SK-N-DZ (cell line): ENCODE data around the gene CCDC134.
"Not testable (repeated sequence)": the region's sequence is repeated elsewhere in the genome, so short reads cannot be mapped to it uniquely, and the experiment has no call there.

ENCODE experiments used
- DNase-seq: peaks from one replicate; pipeline ENCODE4 v3.0.0-alpha.2; 2015; ENCODE audit warnings: low spot score

CCDC134 gene

GRCh38 chr22:41822317-41823057 is 22.0 kb downstream of the CCDC134 start:
- DNase-seq, result peak; percentile 57

DNA sequence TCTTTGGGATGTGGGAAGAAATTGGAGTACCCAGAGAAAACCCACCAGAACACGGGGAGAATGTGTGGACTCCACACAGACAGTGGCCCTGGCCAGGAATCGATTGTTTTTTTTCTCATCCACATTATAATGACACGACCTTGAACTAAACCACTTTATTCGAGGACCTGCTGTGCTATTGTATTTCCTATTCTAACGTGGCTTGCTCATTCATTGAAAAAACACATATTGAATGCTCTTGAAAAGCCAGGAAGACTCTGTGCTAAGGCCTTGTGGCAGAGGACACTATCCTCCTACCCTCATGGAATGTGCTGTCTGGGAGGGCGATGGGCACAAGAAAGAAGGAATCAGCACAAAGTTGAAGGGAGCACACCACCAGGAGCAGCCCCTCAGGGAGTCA is 23.3 kb downstream of the CCDC134 start:
- DNase-seq, result no peak

DNA sequence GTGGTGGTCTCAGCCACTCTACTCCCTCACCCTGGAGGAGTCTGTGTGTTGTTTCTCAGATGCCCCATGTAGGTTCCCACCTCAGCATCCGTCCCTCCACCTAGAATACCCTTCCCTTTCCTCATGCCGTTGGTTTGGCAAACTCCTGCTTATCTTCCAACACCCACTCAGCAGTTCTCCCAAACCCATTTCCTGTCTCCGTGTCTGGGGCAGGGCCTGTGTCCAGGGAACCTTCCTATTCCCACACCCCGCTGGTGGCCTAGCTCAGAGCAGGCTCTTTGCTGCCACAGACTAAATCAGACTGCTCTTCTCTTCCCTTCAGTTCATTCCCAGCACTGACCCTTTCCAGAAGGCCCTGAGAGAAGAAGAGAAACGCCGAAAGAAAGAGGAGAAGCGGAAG is 24.9 kb downstream of the CCDC134 start:
- no peak for DNase-seq

- no peak for DNase-seq
These were observed 25.5 kb downstream of the CCDC134 start for GRCh38 chr22:41826021-41826420.

DNA sequence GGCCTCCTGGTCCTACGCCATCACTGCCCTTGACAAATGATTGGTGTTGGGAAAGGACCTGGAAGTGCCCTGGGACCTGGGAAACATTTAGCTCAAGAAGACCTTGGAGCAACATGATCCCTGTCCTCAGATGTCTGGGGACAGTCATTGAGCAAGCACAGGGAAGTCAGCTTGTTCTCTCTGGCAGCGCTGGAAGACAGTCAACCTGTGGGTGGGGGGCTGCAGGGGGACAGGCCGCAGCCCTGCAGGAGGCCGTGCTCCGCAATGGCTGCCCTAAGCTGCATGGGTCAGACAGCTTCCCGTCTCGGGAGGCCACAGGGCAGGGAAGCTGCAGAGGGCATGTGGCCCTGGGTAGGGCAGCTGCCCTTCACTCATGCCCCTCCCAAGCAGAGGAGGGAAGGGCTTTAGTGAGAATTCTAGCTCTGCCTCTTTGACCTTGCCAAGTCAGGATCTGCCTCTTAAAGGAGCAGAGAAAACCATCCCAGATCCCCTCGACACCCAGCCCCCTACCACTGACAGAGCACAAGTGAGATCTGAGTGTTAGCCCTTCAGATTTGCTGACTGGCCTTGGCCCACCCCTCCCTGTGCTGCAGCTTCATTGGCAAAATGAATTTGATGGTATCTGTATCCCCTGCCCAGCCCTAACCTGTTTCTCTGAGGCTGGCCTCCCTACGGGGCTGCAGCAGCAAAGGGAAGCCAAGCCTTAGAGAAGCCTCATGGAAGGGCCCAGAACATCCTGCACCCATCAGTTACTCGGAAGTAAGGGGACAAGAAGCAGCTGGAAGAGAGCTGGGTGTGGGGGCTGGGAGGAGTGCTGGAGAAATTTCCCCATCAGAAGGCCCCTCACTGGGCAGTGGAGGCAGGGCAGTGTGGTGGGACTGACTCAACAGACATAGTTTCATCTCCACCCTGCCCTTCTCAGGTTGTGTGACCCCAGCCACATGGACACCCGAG is 26.2 kb downstream of the CCDC134 start:
- DNase-seq, result peak; percentile 61

DNA sequence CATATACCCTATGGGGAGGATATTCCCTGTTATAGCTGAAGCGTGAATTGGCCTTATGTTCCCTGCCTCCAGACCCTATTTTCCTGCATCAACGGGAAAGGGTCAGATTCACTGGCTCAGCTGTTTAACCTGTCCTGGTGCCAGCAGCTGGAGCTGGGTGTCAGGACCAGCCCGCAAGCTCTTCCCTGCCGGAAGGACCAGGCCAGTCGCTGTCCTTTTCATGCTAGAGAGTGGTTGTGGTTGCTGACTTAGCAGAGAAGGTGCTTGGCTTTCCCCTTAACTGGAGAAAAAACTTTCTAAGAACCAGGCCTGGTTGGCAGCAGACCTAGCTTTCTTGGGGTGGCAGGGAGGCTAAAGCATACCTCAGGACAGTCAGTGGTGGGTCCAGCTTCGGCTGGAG is 27.2 kb downstream of the CCDC134 start:
- no peak for DNase-seq

- no peak for DNase-seq
These were observed 28.0 kb downstream of the CCDC134 start for GRCh38 chr22:41828516-41828915.

DNA sequence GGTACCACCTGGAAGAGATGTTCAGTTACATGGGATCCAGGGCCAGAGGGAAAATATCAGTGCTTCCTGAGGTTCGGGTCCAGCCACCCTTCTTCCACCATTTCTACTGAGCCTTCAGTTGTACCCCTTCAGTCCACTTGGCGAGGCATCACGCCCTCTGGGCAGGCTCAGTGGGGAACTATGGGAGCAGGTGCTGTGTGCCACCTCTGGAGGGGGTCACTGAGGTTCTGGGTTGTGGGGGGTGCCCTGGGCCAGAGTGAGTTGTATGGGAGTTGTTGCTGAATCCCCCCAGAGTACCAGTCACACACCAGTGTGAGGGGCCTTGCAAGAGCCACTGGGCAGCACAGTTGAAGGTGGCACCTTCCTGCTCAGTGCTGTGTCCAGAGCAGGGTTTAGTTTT is 29.7 kb downstream of the CCDC134 start:
- DNase-seq, result no peak

DNA sequence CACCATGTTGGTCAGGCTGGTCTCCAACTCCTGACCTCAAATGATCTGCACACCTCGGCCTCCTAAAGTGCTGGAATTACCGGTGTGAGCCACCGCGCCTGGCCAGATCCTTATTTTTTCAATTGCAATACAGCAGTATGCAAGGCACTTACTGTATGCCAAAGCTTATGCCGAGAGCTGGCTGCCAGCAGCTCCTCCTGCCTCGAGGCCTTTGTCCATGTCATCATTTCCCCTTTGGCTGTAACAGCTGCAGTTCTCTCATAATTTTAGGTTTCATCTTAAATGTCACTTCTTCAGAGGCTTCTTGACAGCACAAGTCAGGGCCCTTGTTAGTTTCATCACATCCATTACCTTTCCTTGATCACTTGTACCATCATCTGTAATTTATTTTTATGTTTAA is 30.9 kb downstream of the CCDC134 start:
- no peak for DNase-seq

DNA sequence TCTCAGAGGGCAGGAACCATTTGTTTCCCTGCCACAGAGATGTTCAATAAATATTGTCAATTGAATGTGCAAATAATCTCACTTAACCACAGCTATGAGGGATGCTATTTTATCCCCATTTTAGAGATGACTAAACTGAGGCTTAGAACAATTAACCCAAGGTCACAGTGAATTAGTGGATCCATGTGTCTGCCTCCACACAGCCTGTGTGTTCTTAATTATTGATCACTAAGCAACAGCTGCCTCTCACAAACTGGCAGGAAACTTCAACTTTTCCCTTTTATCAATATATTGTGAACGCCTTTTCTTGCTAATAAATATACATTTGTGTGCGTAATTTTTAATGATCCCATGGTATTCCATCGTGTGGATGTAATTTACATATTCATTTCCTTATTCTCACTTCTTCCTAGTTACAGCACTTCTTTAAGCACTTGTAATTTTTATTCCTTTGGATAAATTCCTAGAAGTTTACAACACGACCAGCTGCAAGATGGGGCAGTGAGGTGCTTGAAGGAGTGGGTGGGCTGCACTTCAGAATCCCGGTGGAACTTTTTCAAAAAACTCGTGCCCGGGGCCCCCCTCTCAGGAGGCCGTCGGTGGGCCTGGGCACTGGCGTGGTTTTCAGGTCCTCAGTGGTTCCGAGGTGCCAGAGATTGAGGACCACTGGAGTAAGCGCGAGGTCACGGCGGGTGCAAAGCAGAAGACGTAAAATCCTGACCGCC is 31.5 kb downstream of the CCDC134 start:
- DNase-seq, result no peak

DNA sequence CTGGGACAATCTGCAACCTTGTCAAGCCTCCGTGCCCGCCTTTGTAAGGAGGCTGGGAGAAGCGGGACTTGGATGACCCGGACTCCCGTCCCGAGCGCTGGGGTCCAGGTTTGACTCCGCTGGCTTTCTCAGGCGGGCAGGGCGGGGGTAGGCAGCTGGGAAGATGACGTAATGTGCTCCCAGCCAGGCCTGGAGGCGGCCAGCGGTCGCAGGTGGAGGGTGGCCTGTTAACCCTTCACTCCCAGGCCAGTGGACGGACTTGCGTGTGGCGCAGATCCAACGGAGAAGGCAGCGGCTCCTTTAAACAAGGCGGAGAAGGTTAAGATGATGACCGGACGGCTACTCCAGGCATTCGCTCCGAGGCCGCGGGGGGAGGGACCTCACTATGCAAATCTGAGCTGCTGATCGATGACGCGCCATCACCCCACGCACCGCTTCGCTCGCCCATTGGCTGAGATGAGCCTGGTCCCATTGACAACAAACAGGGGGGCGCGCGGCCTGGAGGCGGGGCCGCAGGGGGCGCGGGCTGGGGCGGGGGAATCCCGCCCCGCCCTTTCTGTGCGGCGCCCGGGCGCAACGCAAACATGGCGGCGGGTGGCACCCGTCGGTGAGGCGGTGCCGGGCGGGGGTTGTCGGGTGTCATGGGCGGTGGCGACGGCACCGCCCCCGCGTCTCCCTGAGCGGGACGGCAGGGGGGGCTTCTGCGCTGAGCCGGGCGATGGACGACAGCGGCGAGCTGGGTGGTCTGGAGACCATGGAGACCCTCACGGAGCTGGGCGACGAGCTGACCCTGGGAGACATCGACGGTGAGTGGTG is 32.3 kb downstream of the CCDC134 start, which contains the start of gene SREBF2:
Gene SREBF2 (plus strand): TSS at position 553 of the 816 bp plus-strand sequence. CDS start 166 bp downstream, at position 719.
- DNase-seq, result peak; percentile 100

DNA sequence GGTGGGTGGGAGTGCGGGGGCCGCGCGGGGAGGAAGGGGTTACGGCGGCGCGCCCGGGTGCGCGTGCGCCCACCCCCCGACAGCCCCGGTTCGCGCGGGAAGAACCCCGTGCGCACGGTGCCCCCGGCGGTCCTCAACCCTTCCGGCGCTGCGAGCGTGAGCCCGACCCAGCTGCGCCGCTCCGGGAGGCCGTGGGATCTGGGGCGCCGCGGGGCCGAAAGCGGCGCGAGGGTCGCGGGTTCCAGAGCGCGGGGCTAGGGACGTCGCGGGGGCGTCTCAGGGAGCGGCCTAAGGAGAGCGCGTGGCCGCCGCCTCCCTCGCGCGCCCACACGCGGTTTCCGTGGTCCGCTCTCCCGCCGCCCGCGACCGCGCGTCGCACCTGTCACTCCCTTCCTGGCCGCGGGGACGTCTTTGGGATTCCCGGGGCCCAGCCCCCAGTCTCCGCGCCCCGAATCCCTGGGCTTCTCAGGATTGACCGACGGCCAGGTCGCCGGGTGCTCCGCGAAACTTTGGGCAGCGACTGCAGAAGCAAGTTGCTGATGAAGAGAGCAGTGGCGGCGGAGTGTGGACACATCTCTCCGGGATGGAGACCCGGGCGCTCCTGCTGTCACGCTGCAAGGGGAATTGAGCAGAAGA is 33.0 kb downstream of the CCDC134 start:
- DNase-seq, result no peak

DNA sequence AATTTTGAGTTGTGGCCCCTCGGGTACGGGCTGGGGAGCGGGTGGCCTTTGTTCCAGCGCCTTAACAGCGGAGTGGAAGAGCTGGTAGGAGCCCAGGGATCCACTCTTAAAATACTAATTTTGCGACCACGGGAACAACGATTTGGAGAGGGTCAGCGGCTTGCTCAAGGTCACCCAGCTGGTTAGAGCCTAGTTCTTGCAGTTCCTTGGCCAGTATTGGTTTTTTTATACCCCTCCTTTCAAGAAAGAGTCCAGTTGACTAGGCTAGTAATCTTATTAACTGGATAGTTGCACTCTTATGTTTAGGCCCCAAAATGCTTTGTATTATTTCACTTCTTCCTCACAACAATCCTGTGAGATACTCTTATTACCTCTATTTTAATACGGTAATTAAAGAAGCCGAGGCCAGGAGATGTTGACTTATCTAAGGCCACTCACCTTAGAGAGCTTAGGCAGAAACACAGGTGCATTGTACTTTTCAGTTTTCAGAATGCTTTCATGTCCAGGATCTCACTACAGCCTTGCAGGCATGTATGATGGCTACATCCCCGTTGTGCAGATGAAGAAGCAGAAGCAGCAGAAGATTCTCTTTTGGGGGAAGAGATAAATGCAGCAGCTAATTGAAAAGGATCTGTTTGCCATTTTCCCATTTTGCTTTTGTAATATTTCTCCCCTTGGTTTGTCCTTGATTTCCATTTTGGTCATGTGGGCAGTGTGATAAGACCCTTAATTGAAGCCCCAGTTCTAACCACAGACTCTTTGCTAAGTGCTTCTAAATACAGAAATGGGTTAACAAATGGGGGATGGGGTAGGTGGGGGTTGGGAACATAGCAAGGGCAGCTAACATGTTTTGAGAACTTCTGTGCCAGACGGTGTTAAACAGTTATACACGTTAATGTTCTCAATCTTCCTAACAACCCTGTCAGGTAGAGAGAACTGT is 33.8 kb downstream of the CCDC134 start:
- DNase-seq, result no peak

DNA sequence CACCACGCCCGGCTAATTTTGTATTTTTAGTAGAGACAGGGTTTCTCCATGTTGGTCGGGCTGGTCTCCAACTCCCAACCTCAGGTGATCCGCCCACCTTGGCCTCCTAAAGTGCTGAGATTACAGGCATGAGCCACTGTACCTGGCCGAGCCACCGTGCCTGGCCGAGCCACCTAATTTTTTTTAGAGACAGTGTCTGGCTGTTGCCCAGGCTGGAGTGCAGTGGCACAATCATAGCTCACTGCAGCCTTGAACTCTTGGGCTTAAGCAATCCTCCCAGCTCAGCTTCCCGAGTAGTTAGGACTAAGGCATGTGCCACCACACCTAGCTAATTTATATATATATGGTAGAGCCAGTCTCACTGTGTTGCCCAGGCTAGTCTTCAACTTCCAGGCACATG is 35.0 kb downstream of the CCDC134 start:
- not testable (repeated sequence) for DNase-seq

GRCh38 chr22:41836551-41836950 is 36.1 kb downstream of the CCDC134 start:
- DNase-seq, result no peak

DNA sequence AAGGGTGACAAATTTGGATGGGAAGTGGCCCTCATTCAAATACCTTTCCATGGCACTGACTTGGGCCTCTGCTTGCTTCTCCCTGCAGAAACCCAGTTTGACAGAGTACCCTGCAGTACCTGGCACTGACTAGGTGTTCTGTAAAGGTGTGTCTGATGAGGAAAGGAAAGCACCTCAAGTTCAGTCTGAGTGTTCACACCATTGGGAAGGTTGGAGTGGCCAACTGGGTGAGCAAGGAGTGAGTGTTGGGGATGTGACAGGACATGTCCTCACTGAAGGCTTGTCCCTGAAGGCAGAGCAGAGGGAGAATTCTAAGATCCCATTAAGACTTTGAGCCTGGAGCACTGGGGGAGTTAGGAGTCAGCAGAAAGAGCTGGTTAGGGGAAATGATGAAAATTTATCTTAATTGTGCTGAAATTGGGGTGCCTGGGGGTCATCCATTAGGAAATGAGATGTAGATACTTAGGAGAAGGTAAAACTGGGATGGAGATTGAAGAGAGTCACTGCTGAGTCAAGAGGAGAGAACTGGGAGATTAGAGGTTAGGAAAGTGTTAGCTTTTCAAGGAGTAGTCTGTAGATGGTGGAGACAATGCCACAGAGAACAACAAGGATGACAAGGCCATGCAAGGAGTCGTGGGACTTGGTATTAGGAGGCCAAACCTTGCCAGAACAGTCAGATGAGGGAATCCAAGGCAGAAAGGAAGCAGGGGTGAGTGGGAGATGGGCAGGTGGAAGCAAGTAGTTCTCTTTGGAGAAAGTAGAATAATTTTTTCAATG is 38.6 kb downstream of the CCDC134 start:
- no peak for DNase-seq

- DNase-seq, result no peak
These were observed 39.7 kb downstream of the CCDC134 start for GRCh38 chr22:41840216-41840615.

- no peak for DNase-seq
These were observed 40.7 kb downstream of the CCDC134 start for GRCh38 chr22:41841085-41841712.
